Kidney epithelial cell (primary cell): ENCODE data around the gene HSBP1L1. TPM values are rescaled to one million over a fixed set of nuclear protein-coding genes. Genes with fewer than 3 reads are reported as not detected.

Source experiments
- DNase-seq: peaks from one replicate; pipeline ENCODE4 v3.0.0-alpha.2; 2010; ENCODE audit warnings: low read depth
- H3K27me3 ChIP-seq: 2 replicates; pipeline ENCODE4 v1.6.0; 2011; ENCODE audit warnings: low read length; ENCODE audit not compliant: control insufficient read depth, insufficient read depth
- H3K36me3 ChIP-seq: 2 replicates; pipeline ENCODE4 v1.5.1; 2011; ENCODE audit warnings: low read length; ENCODE audit not compliant: control insufficient read depth, insufficient read depth
- H3K4me3 ChIP-seq: 2 replicates; pipeline ENCODE4 v1.5.1; 2011; ENCODE audit warnings: low read depth, mild to moderate bottlenecking, control low read depth, low read length
- CTCF ChIP-seq: IDR thresholded peaks from 2 replicates; pipeline ENCODE4 v1.5.1; 2011; ENCODE audit warnings: mild to moderate bottlenecking, moderate library complexity, low read length, control low read depth, inconsistent platforms; ENCODE audit not compliant: insufficient read depth, poor library complexity, severe bottlenecking
- total RNA-seq: library from RNA; depleted of rRNA; stranded (reverse); fragments of >200 nt; gene quantifications from 2 replicates; pipeline ENCODE4 v1.2.3, GENCODE V29; 2015

Gene HSBP1L1
- total RNA-seq, 1 donor from 2014 or later = 26.4 TPM

- no peak for TF ChIP-seq CTCF
- H3K36me3 ChIP-seq = no peaks in the 10 kb centered on the region
- peak within 1 kb of the TSS; percentile 81 for H3K4me3 ChIP-seq
- H3K27me3 ChIP-seq = no peaks in the 10 kb centered on the region
- peak; percentile 26 for DNase-seq
Measured at GRCh38 chr18:79951545-79952455, 12.6 kb upstream of the HSBP1L1 start, which contains the start of gene SLC66A2. SLC66A2 (minus strand) TSS chr18:79951653; CDS start chr18:79950926, 727 bp downstream.

- no peak for DNase-seq
- H3K27me3 ChIP-seq = no peaks in the 10 kb centered on the region
- H3K36me3 ChIP-seq = no peaks in the 10 kb centered on the region
- no peak for TF ChIP-seq CTCF
- peak overlapping the region; percentile 81 for H3K4me3 ChIP-seq
Measured at GRCh38 chr18:79952456-79952995, 11.9 kb upstream of the HSBP1L1 start.

GRCh38 chr18:79952996-79953559 lies 11.4 kb upstream of the HSBP1L1 start:
- Histone ChIP-seq H3K36me3 (no peaks in the 10 kb centered on the region), H3K27me3 (no peaks in the 10 kb centered on the region), H3K4me3 (no peak overlapping the region)
- TF ChIP-seq CTCF = no peak
- no peak for DNase-seq

- H3K27me3 ChIP-seq = no peaks in the 10 kb centered on the region
- TF ChIP-seq CTCF = no peak
- no peaks in the 10 kb centered on the region for H3K36me3 ChIP-seq
- DNase-seq = no peak
- H3K4me3 ChIP-seq = no peak overlapping the region
Measured at GRCh38 chr18:79953971-79954651, 10.3 kb upstream of the HSBP1L1 start.

GRCh38 chr18:79954791-79955190 lies 9.7 kb upstream of the HSBP1L1 start:
- Histone ChIP-seq H3K4me3 (no peak overlapping the region), H3K36me3 (no peaks in the 10 kb centered on the region), H3K27me3 (no peaks in the 10 kb centered on the region)
- TF ChIP-seq CTCF = no peak
- DNase-seq = no peak
